Duodenal mucosa (tissue), 2 donors: ENCODE measurements around the gene MAPK8IP3.
"Not testable (repeated sequence)": the region's sequence is repeated elsewhere in the genome, so short reads cannot be mapped to it uniquely, and the experiment has no call there.

Experiments
- H3K27ac ChIP-seq: one replicate; pipeline ENCODE4 v1.7.0; 2013; ENCODE audit warnings: low read depth, low read length
- H3K27me3 ChIP-seq, 2 donors: one replicate each; pipeline ENCODE4 v1.7.0; 2013; ENCODE audit warnings: low read length in 2 of 2, control low read depth in 1 of 2; ENCODE audit not compliant: insufficient read depth in 2 of 2, control insufficient read depth in 1 of 2
- H3K36me3 ChIP-seq, 2 donors: one replicate each; pipeline ENCODE4 v1.7.0; 2013; ENCODE audit warnings: low read length in 2 of 2, control low read depth in 1 of 2; ENCODE audit not compliant: insufficient read depth in 2 of 2, control insufficient read depth in 1 of 2
- H3K4me1 ChIP-seq, 2 donors: one replicate each; pipeline ENCODE4 v1.7.0; 2013; ENCODE audit warnings: low read length in 2 of 2, control low read depth in 1 of 2; ENCODE audit not compliant: insufficient read depth in 2 of 2, control insufficient read depth in 1 of 2
- H3K4me3 ChIP-seq, 2 donors: one replicate each; pipeline ENCODE4 v1.7.0; 2013; ENCODE audit warnings: low read length in 2 of 2, low read depth in 1 of 2
- H3K9ac ChIP-seq, 2 donors: one replicate each; pipeline ENCODE4 v1.7.0; 2013; ENCODE audit warnings: low read length in 2 of 2, low read depth in 1 of 2
- H3K9me3 ChIP-seq, 2 donors: one replicate each; pipeline ENCODE4 v1.7.0; 2013; ENCODE audit warnings: low read length in 2 of 2, control low read depth in 1 of 2; ENCODE audit not compliant: control insufficient read depth in 1 of 2

Gene MAPK8IP3

GRCh38 chr16:1732551-1732987 is 26.6 kb downstream of the MAPK8IP3 start:
- Histone ChIP-seq H3K9me3 (peaks cover 3 to 13% of the 10 kb centered on the region in 2 donors), H3K36me3 (peaks cover 6 to 73% of the 10 kb centered on the region in 2 donors)
- H3K27ac ChIP-seq = not testable (repeated sequence)

GRCh38 chr16:1734123-1734522 is 28.1 kb downstream of the MAPK8IP3 start:
- Histone ChIP-seq H3K9ac (no peak overlapping the region), H3K4me1 (no peaks in the 10 kb centered on the region), H3K36me3 (peaks cover 6 to 58% of the 10 kb centered on the region in 2 donors), H3K27ac (no peak overlapping the region), H3K27me3 (no peaks in the 10 kb centered on the region), H3K4me3 (no peak overlapping the region), H3K9me3 (peaks cover 6 to 20% of the 10 kb centered on the region in 2 donors)

More at GRCh38 chr16:1732551-1732987, 26.6 kb downstream of the MAPK8IP3 start:
- H3K27me3 ChIP-seq, H3K9ac ChIP-seq, H3K4me1 ChIP-seq, H3K4me3 ChIP-seq: not testable (repeated sequence)

GRCh38 chr16:1734816-1735215 is 28.8 kb downstream of the MAPK8IP3 start:
- Histone ChIP-seq H3K9me3 (peaks cover 9 to 20% of the 10 kb centered on the region in 2 donors), H3K27me3 (no peaks in the 10 kb centered on the region), H3K4me1 (no peaks in the 10 kb centered on the region), H3K4me3 (no peak overlapping the region), H3K27ac (no peak overlapping the region), H3K9ac (no peak overlapping the region), H3K36me3 (peaks cover 6 to 52% of the 10 kb centered on the region in 2 donors)

- Histone ChIP-seq H3K4me3 (no peak overlapping the region), H3K9me3 (peaks cover 9 to 17% of the 10 kb centered on the region in 2 donors), H3K27me3 (no peaks in the 10 kb centered on the region), H3K4me1 (no peaks in the 10 kb centered on the region), H3K36me3 (peaks cover 13 to 33% of the 10 kb centered on the region in 2 donors), H3K9ac (no peak overlapping the region), H3K27ac (no peak overlapping the region)
These were observed 34.2 kb downstream of the MAPK8IP3 start for GRCh38 chr16:1740234-1740633.

- no peak overlapping the region for H3K27ac ChIP-seq
- H3K27me3 ChIP-seq = no peaks in the 10 kb centered on the region
- no peak overlapping the region for H3K4me3 ChIP-seq
- no peak overlapping the region for H3K9ac ChIP-seq
- H3K4me1 ChIP-seq = no peaks in the 10 kb centered on the region
- peaks cover 9 to 11% of the 10 kb centered on the region in 2 donors for H3K9me3 ChIP-seq
- H3K36me3 ChIP-seq = peaks cover 13 to 28% of the 10 kb centered on the region in 2 donors
These were observed 34.9 kb downstream of the MAPK8IP3 start for GRCh38 chr16:1740781-1741490.

GRCh38 chr16:1741553-1742165 is 35.7 kb downstream of the MAPK8IP3 start:
- no peaks in the 10 kb centered on the region for H3K27me3 ChIP-seq
- H3K36me3 ChIP-seq = peaks cover 13 to 30% of the 10 kb centered on the region in 2 donors
- no peak overlapping the region for H3K9ac ChIP-seq
- H3K27ac ChIP-seq = no peak overlapping the region
- H3K4me3 ChIP-seq = no peak overlapping the region
- peaks cover 9 to 11% of the 10 kb centered on the region in 2 donors for H3K9me3 ChIP-seq
- H3K4me1 ChIP-seq = no peaks in the 10 kb centered on the region

GRCh38 chr16:1743376-1744337 is 37.7 kb downstream of the MAPK8IP3 start:
- Histone ChIP-seq H3K36me3 (peaks cover 16 to 50% of the 10 kb centered on the region in 2 donors), H3K27me3 (no peaks in the 10 kb centered on the region), H3K27ac (no peak overlapping the region), H3K9ac (no peak overlapping the region), H3K9me3 (peaks cover under 1 to 6% of the 10 kb centered on the region in 2 donors), H3K4me1 (no peaks in the 10 kb centered on the region), H3K4me3 (no peak overlapping the region)

GRCh38 chr16:1744338-1744840 is 38.4 kb downstream of the MAPK8IP3 start:
- Histone ChIP-seq H3K27ac (no peak overlapping the region), H3K36me3 (peaks cover 20 to 57% of the 10 kb centered on the region in 2 donors), H3K9me3 (peaks cover 0 to under 1% of the 10 kb centered on the region in 2 donors), H3K27me3 (no peaks in the 10 kb centered on the region), H3K9ac (no peak overlapping the region), H3K4me1 (no peaks in the 10 kb centered on the region), H3K4me3 (no peak overlapping the region)

- no peaks in the 10 kb centered on the region for H3K4me1 ChIP-seq
- no peak overlapping the region for H3K27ac ChIP-seq
- H3K9me3 ChIP-seq = no peaks in the 10 kb centered on the region
- H3K27me3 ChIP-seq = no peaks in the 10 kb centered on the region
- peaks cover 20 to 59% of the 10 kb centered on the region in 2 donors for H3K36me3 ChIP-seq
- H3K9ac ChIP-seq = no peak overlapping the region
- H3K4me3 ChIP-seq = no peak overlapping the region
These were observed 39.3 kb downstream of the MAPK8IP3 start for GRCh38 chr16:1745181-1745899.
